Esophagus (tissue), 2 donors: ENCODE data around the gene SMIM32. TPM values are rescaled to one million over a fixed set of nuclear protein-coding genes. Genes with fewer than 3 reads are reported as not detected.

Experiments
- H3K27ac ChIP-seq, 2 donors: one replicate each; pipeline ENCODE4 v1.5.1; 2013; ENCODE audit warnings: low read depth in 2 of 2, mild to moderate bottlenecking in 2 of 2, inconsistent platforms in 1 of 2, low read length in 1 of 2, moderate library complexity in 1 of 2
- H3K27me3 ChIP-seq, 2 donors: one replicate each; pipeline ENCODE4 v1.6.1; 2013; ENCODE audit warnings: low read length in 2 of 2, control low read depth in 1 of 2, mild to moderate bottlenecking in 1 of 2; ENCODE audit not compliant: insufficient read depth in 2 of 2, control insufficient read depth in 1 of 2
- H3K36me3 ChIP-seq, 2 donors: one replicate each; pipeline ENCODE4 v1.6.1; 2013; ENCODE audit warnings: low read length in 1 of 2; ENCODE audit not compliant: control insufficient read depth in 2 of 2, insufficient read depth in 2 of 2
- H3K4me1 ChIP-seq, 2 donors: one replicate each; pipeline ENCODE4 v1.6.1; 2013; ENCODE audit warnings: low read length in 1 of 2; ENCODE audit not compliant: control insufficient read depth in 2 of 2, insufficient read depth in 2 of 2
- H3K4me3 ChIP-seq, 2 donors: one replicate each; pipeline ENCODE4 v1.5.1; 2013; ENCODE audit warnings: low read length in 2 of 2, mild to moderate bottlenecking in 2 of 2, low read depth in 1 of 2, moderate library complexity in 1 of 2
- H3K9me3 ChIP-seq, 2 donors: one replicate each; pipeline ENCODE4 v1.6.1; 2013; ENCODE audit warnings: mild to moderate bottlenecking in 2 of 2, low read depth in 1 of 2, low read length in 1 of 2, moderate library complexity in 1 of 2; ENCODE audit not compliant: control insufficient read depth in 2 of 2, insufficient read depth in 1 of 2
- WGBS, 2 donors: extraction: QIAGEN DNeasy Blood & Tissue Kit; methylation state at CpG; one replicate each; pipeline ENCODE4 v1.1.7; 2013; 5-methylcytosine and 5-hydroxymethylcytosine counted together
- polyA plus RNA-seq, 2 donors: library from polyadenylated mRNA; stranded (reverse); fragments of 200-250 nt; gene quantifications; one replicate each; pipeline ENCODE4 v1.2.3, GENCODE V29; 2013
- donor health status: healthy with polysubstance abuse.
- donor health status: Bipolar disorder and iron deficiency.

The SMIM32 gene
- polyA plus RNA-seq: not detected

GRCh38 chr5:136192526-136193321, at the start of gene SMIM32:
Gene SMIM32 (minus strand): TSS chr5:136193162. CDS start chr5:136192524, 638 bp downstream.
- no peak within 1 kb of the TSS for H3K27ac ChIP-seq
- peaks cover 9 to 19% of the 10 kb centered on the region in 2 donors for H3K4me1 ChIP-seq
- H3K36me3 ChIP-seq: no peaks in the 10 kb centered on the region
- H3K9me3 ChIP-seq: no peaks in the 10 kb centered on the region
- WGBS, 2 donors: 1 to 2% methylated on average over 79 to 81 of the region's 81 CpGs
- H3K4me3 ChIP-seq: peak within 1 kb of the TSS; percentile 31 to 34
- H3K27me3 ChIP-seq: peaks cover 0 to 24% of the 10 kb centered on the region in 2 donors

GRCh38 chr5:136242611-136243010, 49.6 kb upstream of the SMIM32 start:
- 73 to 75% methylated on average over 2 of the region's 2 CpGs for WGBS, 2 donors
- no peaks in the 10 kb centered on the region for H3K4me1 ChIP-seq
- H3K4me3 ChIP-seq: no peak overlapping the region
- H3K27ac ChIP-seq: no peak overlapping the region
- no peaks in the 10 kb centered on the region for H3K27me3 ChIP-seq
- no peaks in the 10 kb centered on the region for H3K9me3 ChIP-seq
- H3K36me3 ChIP-seq: no peaks in the 10 kb centered on the region

GRCh38 chr5:136242136-136242535, 49.2 kb upstream of the SMIM32 start:
- WGBS, 2 donors: 59 to 68% methylated on average over 1 of the region's 1 CpG
- Histone ChIP-seq H3K4me3 (no peak overlapping the region), H3K9me3 (no peaks in the 10 kb centered on the region), H3K36me3 (no peaks in the 10 kb centered on the region), H3K4me1 (no peaks in the 10 kb centered on the region), H3K27ac (no peak overlapping the region), H3K27me3 (no peaks in the 10 kb centered on the region)

- Histone ChIP-seq H3K4me3 (no peak overlapping the region), H3K9me3 (no peaks in the 10 kb centered on the region), H3K4me1 (no peaks in the 10 kb centered on the region), H3K36me3 (no peaks in the 10 kb centered on the region), H3K27ac (no peak overlapping the region), H3K27me3 (no peaks in the 10 kb centered on the region)
- WGBS, 2 donors: 87 to 90% methylated on average over 4 of the region's 4 CpGs
Measured at GRCh38 chr5:136240894-136241293, 47.9 kb upstream of the SMIM32 start.

GRCh38 chr5:136236479-136237083, 43.6 kb upstream of the SMIM32 start:
- WGBS, 2 donors: 44 to 48% methylated on average over 5 of the region's 5 CpGs
- no peaks in the 10 kb centered on the region for H3K27me3 ChIP-seq
- H3K4me1 ChIP-seq: no peaks in the 10 kb centered on the region
- H3K36me3 ChIP-seq: no peaks in the 10 kb centered on the region
- no peaks in the 10 kb centered on the region for H3K9me3 ChIP-seq
- H3K27ac ChIP-seq: no peak overlapping the region
- no peak overlapping the region for H3K4me3 ChIP-seq

GRCh38 chr5:136235321-136235720, 42.4 kb upstream of the SMIM32 start:
- Histone ChIP-seq H3K27ac (no peak overlapping the region), H3K4me3 (no peak overlapping the region), H3K36me3 (no peaks in the 10 kb centered on the region), H3K9me3 (no peaks in the 10 kb centered on the region), H3K27me3 (no peaks in the 10 kb centered on the region), H3K4me1 (no peaks in the 10 kb centered on the region)
- 38 to 56% methylated on average over 1 of the region's 1 CpG for WGBS, 2 donors

- H3K36me3 ChIP-seq: no peaks in the 10 kb centered on the region
Measured at GRCh38 chr5:136232316-136232715, 39.4 kb upstream of the SMIM32 start.

GRCh38 chr5:136230176-136230575, 37.2 kb upstream of the SMIM32 start:
- no peak overlapping the region for H3K4me3 ChIP-seq
- WGBS, 2 donors: 24 to 25% methylated on average over 1 of the region's 1 CpG
- H3K27me3 ChIP-seq: no peaks in the 10 kb centered on the region
- H3K36me3 ChIP-seq: no peaks in the 10 kb centered on the region
- no peaks in the 10 kb centered on the region for H3K4me1 ChIP-seq
- H3K27ac ChIP-seq: no peak overlapping the region
- no peaks in the 10 kb centered on the region for H3K9me3 ChIP-seq

More at GRCh38 chr5:136232316-136232715, 39.4 kb upstream of the SMIM32 start:
- Histone ChIP-seq H3K27me3 (no peaks in the 10 kb centered on the region), H3K4me1 (no peaks in the 10 kb centered on the region), H3K27ac (no peak overlapping the region), H3K4me3 (no peak overlapping the region), H3K9me3 (no peaks in the 10 kb centered on the region)
- 85 to 86% methylated on average over 6 of the region's 6 CpGs for WGBS, 2 donors

GRCh38 chr5:136228136-136228757, 35.3 kb upstream of the SMIM32 start:
- 49 to 56% methylated on average over 7 of the region's 7 CpGs for WGBS, 2 donors
- no peaks in the 10 kb centered on the region for H3K36me3 ChIP-seq

More at GRCh38 chr5:136228136-136228757, 35.3 kb upstream of the SMIM32 start:
- Histone ChIP-seq H3K9me3 (peaks cover 0 to 2% of the 10 kb centered on the region in 2 donors), H3K27ac (no peak overlapping the region), H3K27me3 (no peaks in the 10 kb centered on the region), H3K4me3 (no peak overlapping the region), H3K4me1 (no peaks in the 10 kb centered on the region)
